BE2C (cell line): ENCODE measurements around the gene CDKN2B.
"Not testable (repeated sequence)": the region's sequence is repeated elsewhere in the genome, so short reads cannot be mapped to it uniquely, and the experiment has no call there.

Experiments
- DNase-seq: peaks from one replicate; pipeline ENCODE4 v3.0.0-alpha.2; 2020
- H3K27me3 ChIP-seq: fragments of 250-450 bp; sonication (Bioruptor Pico); 2 replicates; pipeline ENCODE4 v1.5.1; 2020; ENCODE audit warnings: mild to moderate bottlenecking
- H3K36me3 ChIP-seq: fragments of 250-450 bp; sonication (Bioruptor Pico); 2 replicates; pipeline ENCODE4 v1.5.1; 2020; ENCODE audit warnings: mild to moderate bottlenecking
- H3K4me1 ChIP-seq: fragments of 250-450 bp; sonication (Bioruptor Pico); 2 replicates; pipeline ENCODE4 v1.5.1; 2020
- H3K4me3 ChIP-seq: 2 replicates; pipeline ENCODE4 v1.5.1; 2011; ENCODE audit warnings: low read depth, low read length
- H3K9me3 ChIP-seq: fragments of 250-450 bp; sonication (Bioruptor Pico); 2 replicates; pipeline ENCODE4 v1.5.1; 2020
- CTCF ChIP-seq: IDR thresholded peaks from 2 replicates; pipeline ENCODE4 v1.5.1; 2012; ENCODE audit warnings: mild to moderate bottlenecking, low read depth, low read length

Gene CDKN2B

GRCh38 chr9:21967169-21967568 is 41.9 kb downstream of the CDKN2B start:
- H3K36me3 ChIP-seq, result peaks cover 44% of the 10 kb centered on the region
- TF ChIP-seq CTCF, result no peak
- peaks cover 3% of the 10 kb centered on the region for H3K4me1 ChIP-seq
- H3K9me3 ChIP-seq, result 0 out of 2 replicates have a peak, but pooled peaks cover 7% of the 10 kb centered on the region
- peaks cover 7% of the 10 kb centered on the region; the same call in 1 of the 2 replicates for H3K27me3 ChIP-seq
- H3K4me3 ChIP-seq, result no peak overlapping the region
- DNase-seq, result no peak

- peaks cover 3% of the 10 kb centered on the region for H3K4me1 ChIP-seq
- no peak for DNase-seq
- peaks cover 11% of the 10 kb centered on the region for H3K27me3 ChIP-seq
- no peak overlapping the region for H3K4me3 ChIP-seq
- H3K36me3 ChIP-seq, result peaks cover 44% of the 10 kb centered on the region
- no peak for TF ChIP-seq CTCF
- 0 out of 2 replicates have a peak, but pooled peaks cover 9% of the 10 kb centered on the region for H3K9me3 ChIP-seq
These were observed 42.8 kb downstream of the CDKN2B start for GRCh38 chr9:21966140-21966851.

- Histone ChIP-seq H3K4me1 (peaks cover 3% of the 10 kb centered on the region), H3K4me3 (peak overlapping the region; percentile 23), H3K27me3 (peaks cover 14% of the 10 kb centered on the region), H3K9me3 (0 out of 2 replicates have a peak, but pooled peaks cover 9% of the 10 kb centered on the region), H3K36me3 (peaks cover 36% of the 10 kb centered on the region)
- DNase-seq, result peak; percentile 69
- peak; percentile 53 for TF ChIP-seq CTCF
These were observed 43.6 kb downstream of the CDKN2B start for GRCh38 chr9:21965401-21965951.

- H3K4me1 ChIP-seq, result peaks cover 3% of the 10 kb centered on the region
- peaks cover 31% of the 10 kb centered on the region for H3K36me3 ChIP-seq
- H3K27me3 ChIP-seq, result peaks cover 14% of the 10 kb centered on the region
- no peak for DNase-seq
- H3K4me3 ChIP-seq, result no peak overlapping the region
- 0 out of 2 replicates have a peak, but pooled peaks cover 9% of the 10 kb centered on the region for H3K9me3 ChIP-seq
- no peak for TF ChIP-seq CTCF
These were observed 44.1 kb downstream of the CDKN2B start for GRCh38 chr9:21964925-21965385.

GRCh38 chr9:21961569-21961968 is 47.5 kb downstream of the CDKN2B start:
- no peak for DNase-seq
- peaks cover 4% of the 10 kb centered on the region for H3K36me3 ChIP-seq
- peaks cover 3% of the 10 kb centered on the region for H3K4me1 ChIP-seq
- no peak for TF ChIP-seq CTCF
- 0 out of 2 replicates have a peak, but pooled peaks cover 9% of the 10 kb centered on the region for H3K9me3 ChIP-seq
- H3K4me3 ChIP-seq, result no peak overlapping the region
- H3K27me3 ChIP-seq, result peaks cover 14% of the 10 kb centered on the region

- not testable (repeated sequence) for H3K9me3 ChIP-seq, H3K36me3 ChIP-seq, DNase-seq, H3K4me3 ChIP-seq, H3K27me3 ChIP-seq, H3K4me1 ChIP-seq
These were observed 49.8 kb downstream of the CDKN2B start for GRCh38 chr9:21959268-21959667.
